CD4-positive, alpha-beta T cell treated with Interleukin-6 for 4 hours (primary cell): ENCODE data around the gene NUP50.
"Not testable (repeated sequence)": the region's sequence is repeated elsewhere in the genome, so short reads cannot be mapped to it uniquely, and the experiment has no call there.

ENCODE experiments used
- DNase-seq: peaks from one replicate; pipeline ENCODE4 v3.0.0-alpha.2; 2020; ENCODE audit warnings: mixed read lengths

Gene NUP50

DNA sequence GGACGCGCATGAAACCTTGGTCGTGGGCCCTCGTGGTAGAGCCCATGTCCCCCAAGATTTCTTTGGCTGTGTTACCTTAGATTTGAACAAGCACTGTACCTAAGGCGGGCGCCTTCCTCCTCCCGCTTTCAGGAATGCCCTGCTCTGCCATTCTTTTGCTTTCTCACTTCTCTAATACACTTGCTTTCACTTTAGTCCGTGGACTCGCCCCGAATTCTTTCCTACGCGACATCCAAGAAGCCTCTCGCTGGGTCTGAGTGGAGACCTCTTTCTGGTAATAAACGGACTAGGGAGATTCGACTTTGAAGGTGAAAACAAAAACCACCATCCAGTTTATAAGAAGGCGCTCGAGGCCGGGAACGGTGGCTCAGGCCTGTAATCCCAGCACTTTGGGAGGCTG, 1.2 kb upstream of the NUP50 start:
- DNase-seq = no peak

GRCh38 chr22:45163099-45163450, 650 bp upstream of the NUP50 start:
- no peak for DNase-seq

- DNase-seq = peak; percentile 46
These were observed 754 bp downstream of the NUP50 start for GRCh38 chr22:45164270-45165088.

DNA sequence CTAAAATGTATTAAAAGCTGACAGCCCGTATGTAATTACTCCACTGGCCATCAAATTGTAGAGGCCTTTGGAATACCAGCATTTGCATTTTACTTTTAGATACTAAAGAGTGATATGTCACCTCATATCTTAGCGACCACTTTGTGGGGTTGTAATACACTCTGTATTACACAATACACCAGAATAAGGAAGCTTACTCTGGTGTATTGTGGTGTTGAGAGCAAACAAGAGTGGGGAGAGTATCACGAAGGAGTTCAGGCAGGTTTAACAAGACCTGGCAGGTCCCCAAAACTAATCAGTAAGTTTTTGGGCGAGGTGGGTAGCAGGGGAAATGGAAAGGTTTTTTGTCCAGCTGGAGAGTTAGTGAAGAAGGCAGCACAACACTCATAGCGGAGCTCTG, 3.2 kb downstream of the NUP50 start:
- DNase-seq = no peak

- no peak for DNase-seq
These were observed 6.1 kb downstream of the NUP50 start for GRCh38 chr22:45169591-45170466.

GRCh38 chr22:45171830-45172229, 8.1 kb downstream of the NUP50 start:
- no peak for DNase-seq

GRCh38 chr22:45172881-45173585, 9.3 kb downstream of the NUP50 start:
- DNase-seq = peak; percentile 32

- peak; percentile 56 for DNase-seq
These were observed 15.7 kb downstream of the NUP50 start for GRCh38 chr22:45179276-45180049.

DNA sequence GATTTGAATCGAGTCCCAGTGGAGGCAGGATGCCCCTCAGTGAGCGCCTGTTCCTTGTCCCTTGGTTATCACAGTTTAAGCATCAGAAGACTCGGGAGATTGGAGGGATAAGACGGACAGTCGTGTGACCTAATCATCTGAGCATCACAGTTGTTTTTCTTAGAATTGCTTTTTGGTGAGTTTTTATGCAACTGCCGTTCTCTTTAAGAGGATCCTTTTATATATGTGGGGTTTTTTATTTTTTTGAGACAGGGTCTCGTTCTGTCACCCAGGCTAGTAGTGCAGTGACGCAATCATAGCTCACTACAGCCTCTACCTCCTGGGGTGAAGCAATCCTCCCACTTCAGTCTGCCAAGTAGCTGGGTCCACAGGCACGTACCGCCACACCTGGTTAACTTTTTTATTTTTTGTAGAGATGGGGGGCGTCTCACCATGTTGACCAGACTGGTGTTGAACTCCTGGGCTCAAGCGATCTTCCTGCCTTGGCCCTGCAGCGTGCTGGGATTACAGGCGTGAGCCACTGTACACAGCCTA, 16.5 kb downstream of the NUP50 start:
- DNase-seq = no peak

- DNase-seq = no peak
These were observed 17.5 kb downstream of the NUP50 start for GRCh38 chr22:45181240-45181639.

- no peak for DNase-seq
These were observed 18.0 kb downstream of the NUP50 start for GRCh38 chr22:45181766-45182165.

- DNase-seq = no peak
These were observed 20.2 kb downstream of the NUP50 start for GRCh38 chr22:45183974-45184373.

DNA sequence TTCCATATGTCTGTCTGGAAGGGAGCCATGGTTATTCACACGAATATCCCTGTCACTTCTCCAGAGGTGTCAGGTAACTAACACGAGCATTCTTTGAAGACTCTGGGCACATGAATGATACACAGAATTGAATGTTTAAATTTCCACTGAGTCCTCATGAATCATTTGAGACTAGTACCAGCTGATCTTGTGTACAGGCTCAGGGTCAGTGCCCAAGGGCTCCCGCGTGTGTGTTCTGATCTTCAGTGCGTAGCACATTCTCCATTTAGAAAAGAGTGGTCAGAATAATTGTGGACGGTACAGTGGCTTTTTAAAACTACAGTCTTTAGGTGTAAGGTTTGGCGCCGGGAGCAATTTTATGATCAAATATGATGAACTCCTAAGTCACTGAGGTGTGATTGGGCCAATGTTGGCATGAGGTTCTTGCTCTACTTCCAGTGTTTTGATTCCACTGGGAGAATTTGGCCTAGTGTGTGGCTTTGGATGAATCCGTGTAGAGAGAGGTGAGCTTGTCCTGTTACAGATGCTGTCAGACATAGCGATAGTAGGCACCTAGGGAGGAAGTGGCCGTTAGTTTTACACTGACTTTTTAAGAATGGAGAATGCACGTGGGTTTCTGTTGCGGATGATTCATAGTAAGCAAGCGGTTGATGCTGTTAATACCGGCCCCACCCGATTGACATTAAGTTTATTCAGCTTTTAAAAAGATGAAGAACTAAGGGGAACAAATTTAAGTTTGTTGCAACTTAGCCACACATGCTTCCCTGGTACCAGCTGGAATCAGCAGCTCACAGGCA, 22.2 kb downstream of the NUP50 start:
- DNase-seq = no peak

- DNase-seq = no peak
These were observed 24.2 kb downstream of the NUP50 start for GRCh38 chr22:45187891-45188290.

DNA sequence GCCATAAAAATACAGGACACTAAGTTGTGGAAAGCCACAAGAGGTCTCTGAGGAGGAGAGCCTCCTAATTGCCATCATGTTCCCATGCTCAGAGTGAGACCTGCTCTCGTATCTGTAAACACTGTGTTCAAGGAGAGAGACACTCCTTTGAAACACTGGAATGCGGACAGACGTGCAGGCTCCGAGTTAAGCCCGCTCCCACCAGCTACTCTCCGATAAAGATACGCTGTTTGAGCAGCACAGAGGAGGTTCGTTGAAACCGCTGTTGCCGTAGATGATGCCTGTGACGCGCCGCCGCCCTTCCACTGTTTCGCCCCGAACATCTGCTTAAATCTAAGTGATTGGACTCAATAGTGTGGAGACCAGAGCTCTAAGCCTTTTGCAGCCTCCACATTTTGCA, 25.1 kb downstream of the NUP50 start:
- DNase-seq = no peak

GRCh38 chr22:45190202-45190872, 26.6 kb downstream of the NUP50 start:
- DNase-seq = no peak

- DNase-seq = not testable (repeated sequence)
These were observed 28.0 kb downstream of the NUP50 start for GRCh38 chr22:45191746-45192145.

DNA sequence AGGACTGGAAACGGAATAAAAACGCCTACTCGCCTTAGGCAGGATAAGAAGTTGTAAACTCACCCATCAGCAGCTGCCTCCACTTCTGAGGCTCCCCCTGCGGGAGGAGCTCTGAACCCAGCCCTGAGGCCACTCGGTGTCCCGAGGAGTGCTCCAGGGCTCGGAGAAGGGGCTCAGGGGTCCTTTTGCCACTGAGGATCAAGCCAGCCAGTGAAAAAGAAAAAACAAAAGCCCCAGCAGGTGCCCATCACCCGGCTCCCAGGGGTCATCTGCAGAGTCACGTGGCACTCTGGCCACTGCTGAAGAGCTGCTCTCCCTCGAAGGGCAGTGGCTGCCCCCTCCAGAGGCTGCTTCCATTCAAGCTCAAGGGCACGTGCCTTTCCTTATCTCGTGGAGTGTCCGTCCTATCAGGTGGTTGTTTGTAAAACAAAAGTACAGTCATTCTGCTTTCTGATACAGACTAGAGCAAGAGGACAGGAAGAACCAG, 29.0 kb downstream of the NUP50 start:
- no peak for DNase-seq

GRCh38 chr22:45194686-45195085, 31.0 kb downstream of the NUP50 start:
- DNase-seq = no peak

- no peak for DNase-seq
These were observed 31.9 kb downstream of the NUP50 start for GRCh38 chr22:45195616-45196015.

DNA sequence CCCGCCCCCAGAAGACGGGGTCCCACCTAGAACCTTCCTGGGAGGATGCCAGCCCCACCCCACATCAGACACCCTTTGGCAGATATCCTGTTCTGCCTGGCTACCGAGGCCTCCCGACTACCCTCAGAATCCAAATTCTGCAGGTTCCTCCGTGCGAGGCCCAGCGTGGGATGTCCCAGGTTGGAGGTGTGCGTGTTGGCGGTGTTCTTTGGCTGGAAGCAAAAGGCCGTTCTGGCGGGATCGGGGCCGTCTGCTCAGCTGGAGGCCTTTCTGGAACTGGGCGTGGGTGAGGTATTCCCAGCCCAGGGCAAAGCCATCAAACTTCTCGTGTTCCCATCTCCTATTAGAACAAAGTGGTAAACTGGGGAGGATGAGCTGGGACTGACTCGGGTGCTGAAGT, 32.6 kb downstream of the NUP50 start:
- DNase-seq = no peak
